Stimulated activated effector memory CD8-positive, alpha-beta T cell treated with anti-CD3 and anti-CD28 coated beads, Interleukin-12 subunit alpha, Interleukin-12 subunit beta, amount 100 ng/mL, for 72 hours (primary cell): ENCODE results near the gene NFKBIE.

Source experiments
- ATAC-seq: fragments of 150-1000 bp; cut with Tn5 transposase; 2 replicates; pipeline ENCODE4 v1.10.0; 2021
- DNase-seq, 2 donors: peaks; one replicate each; pipeline ENCODE4 v3.0.0; 2021 to 2022; ENCODE audit warnings: low spot score in 2 of 2
- H3K27ac Mint-ChIP-seq: one replicate; pipeline ENCODE4 v1.8.0; 2022; ENCODE audit warnings: mild to moderate bottlenecking, mixed read lengths
- H3K36me3 Mint-ChIP-seq: one replicate; pipeline ENCODE4 v1.8.0; 2022; ENCODE audit warnings: mild to moderate bottlenecking, mixed read lengths
- H3K4me1 Mint-ChIP-seq: one replicate; pipeline ENCODE4 v1.8.0; 2022; ENCODE audit warnings: mixed read lengths
- H3K4me3 Mint-ChIP-seq: one replicate; pipeline ENCODE4 v1.8.0; 2022; ENCODE audit warnings: mild to moderate bottlenecking, mixed read lengths
- H3K9me3 Mint-ChIP-seq: one replicate; pipeline ENCODE4 v1.8.0; 2022; ENCODE audit warnings: mixed read lengths

NFKBIE gene

DNA sequence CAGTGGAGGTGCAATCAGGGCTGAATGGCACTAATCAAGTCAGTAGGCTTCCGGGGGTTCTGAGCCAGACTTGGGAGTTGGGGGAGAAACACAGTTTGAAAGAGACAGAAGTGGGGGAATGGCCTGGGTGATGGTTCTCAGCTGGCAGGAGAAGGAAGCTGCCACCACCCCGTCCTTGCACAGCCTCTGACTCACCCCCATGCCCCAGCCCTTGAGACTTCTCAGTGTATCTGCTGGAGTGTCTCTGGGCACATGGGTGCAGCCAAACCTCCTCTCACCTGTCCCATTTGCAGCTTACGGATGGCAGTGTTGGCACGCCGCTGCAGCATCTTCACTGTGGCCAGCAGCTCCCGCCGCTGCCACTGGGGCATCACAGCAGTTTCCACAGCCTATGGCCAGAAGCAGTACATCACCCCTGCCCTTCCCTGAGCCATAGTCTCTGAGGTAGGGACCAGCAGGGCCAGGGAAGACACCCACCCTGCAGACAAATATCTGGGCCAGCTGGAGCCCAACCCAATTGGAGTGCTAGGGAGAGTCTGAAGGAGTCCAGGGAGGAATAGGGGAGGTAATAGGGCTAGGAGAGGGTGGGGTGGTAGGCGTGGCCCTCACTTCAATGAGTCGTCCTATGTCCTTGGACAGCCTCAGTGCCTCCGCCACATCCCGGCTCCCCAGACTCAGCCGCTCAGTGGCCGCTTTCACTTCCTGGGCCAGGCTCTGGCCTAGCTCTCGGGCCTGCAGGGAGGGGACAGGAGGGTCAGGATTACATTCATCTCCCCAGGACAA lies 36.6 kb upstream of the NFKBIE start:
- peaks cover 17% of the 10 kb centered on the region for H3K4me1 Mint-ChIP-seq
- H3K9me3 Mint-ChIP-seq: no peaks in the 10 kb centered on the region
- no peak overlapping the region for H3K27ac Mint-ChIP-seq
- ATAC-seq: no peak
- no peak overlapping the region for H3K4me3 Mint-ChIP-seq
- H3K36me3 Mint-ChIP-seq: peaks cover 56% of the 10 kb centered on the region
- DNase-seq: no peak

DNA sequence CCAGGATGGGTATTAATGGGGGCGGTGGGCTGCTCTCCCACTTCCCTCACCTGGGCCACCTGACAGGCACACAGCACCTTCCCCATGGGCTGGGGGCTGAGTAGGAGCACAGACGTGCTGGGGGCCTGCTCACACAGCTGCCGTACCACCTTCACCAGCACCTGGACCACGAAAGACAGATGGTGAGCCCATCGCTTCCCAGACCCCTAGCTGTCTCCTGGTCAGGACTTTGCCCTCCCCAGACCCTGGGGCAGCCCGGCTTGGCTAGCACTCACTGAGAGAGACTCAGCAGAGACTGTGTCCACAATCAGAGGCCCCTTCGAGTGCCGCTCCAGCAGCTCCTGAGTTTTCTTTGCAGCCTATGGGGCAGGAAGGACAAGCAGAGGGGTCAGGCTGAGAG lies 35.8 kb upstream of the NFKBIE start:
- no peaks in the 10 kb centered on the region for H3K9me3 Mint-ChIP-seq
- no peak overlapping the region for H3K27ac Mint-ChIP-seq
- no peak overlapping the region for H3K4me3 Mint-ChIP-seq
- peaks cover 23% of the 10 kb centered on the region for H3K4me1 Mint-ChIP-seq
- no peak for DNase-seq
- ATAC-seq: no peak
- H3K36me3 Mint-ChIP-seq: peaks cover 54% of the 10 kb centered on the region

DNA sequence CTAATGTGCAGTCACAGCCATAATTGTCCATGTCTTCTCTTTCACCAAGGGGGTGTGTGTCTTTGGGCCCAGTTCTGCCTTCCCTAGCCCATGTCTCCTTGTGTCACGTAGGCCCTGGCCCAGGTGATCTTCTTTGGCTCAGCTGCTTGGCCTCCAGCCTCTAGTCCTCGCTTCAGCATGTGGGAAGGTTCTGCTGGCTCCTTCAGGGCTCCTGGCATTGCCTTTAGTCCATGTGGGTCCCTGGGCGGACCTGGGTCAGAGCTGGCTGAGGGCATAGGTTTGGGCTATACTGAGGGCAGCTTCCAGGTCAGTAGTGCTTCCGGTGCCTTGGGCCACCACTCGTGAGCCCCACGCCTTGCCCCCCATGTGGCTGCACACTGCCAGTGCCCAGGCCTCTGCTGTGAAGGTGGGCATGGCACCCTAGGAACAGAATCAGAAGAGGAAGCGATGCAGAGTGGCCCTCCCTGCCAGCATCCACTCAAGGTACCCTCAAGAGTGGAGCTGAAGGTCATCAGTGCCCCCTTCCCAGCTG lies 35.0 kb upstream of the NFKBIE start:
- ATAC-seq (no peak), DNase-seq (no peak)
- Mint-ChIP-seq H3K4me1 (peaks cover 17% of the 10 kb centered on the region), H3K27ac (peak overlapping the region; percentile 54), H3K9me3 (no peaks in the 10 kb centered on the region), H3K36me3 (peaks cover 46% of the 10 kb centered on the region), H3K4me3 (no peak overlapping the region)

DNA sequence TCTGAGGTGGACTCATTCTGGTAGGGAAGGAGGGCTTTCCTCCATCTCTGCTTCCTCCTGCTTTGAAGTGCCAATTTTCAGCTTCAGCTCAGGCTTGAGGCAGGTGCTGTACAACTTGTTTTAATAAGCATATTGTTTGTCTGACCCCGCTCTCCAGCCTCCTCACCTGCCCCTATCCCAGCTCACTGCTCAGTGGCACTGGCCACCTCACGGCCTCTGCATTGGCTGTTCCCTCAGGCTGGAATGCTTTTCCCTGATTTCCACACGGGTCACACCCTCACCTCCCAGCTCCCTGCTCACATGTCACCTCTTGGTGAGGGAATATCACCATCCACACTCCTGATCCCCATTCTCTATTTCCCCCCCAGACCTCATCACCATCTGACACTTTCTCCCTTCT lies 33.5 kb upstream of the NFKBIE start:
- DNase-seq (no peak), ATAC-seq (no peak)
- Mint-ChIP-seq H3K36me3 (peaks cover 34% of the 10 kb centered on the region), H3K4me3 (no peak overlapping the region), H3K4me1 (peaks cover 15% of the 10 kb centered on the region), H3K27ac (no peak overlapping the region), H3K9me3 (no peaks in the 10 kb centered on the region)

DNA sequence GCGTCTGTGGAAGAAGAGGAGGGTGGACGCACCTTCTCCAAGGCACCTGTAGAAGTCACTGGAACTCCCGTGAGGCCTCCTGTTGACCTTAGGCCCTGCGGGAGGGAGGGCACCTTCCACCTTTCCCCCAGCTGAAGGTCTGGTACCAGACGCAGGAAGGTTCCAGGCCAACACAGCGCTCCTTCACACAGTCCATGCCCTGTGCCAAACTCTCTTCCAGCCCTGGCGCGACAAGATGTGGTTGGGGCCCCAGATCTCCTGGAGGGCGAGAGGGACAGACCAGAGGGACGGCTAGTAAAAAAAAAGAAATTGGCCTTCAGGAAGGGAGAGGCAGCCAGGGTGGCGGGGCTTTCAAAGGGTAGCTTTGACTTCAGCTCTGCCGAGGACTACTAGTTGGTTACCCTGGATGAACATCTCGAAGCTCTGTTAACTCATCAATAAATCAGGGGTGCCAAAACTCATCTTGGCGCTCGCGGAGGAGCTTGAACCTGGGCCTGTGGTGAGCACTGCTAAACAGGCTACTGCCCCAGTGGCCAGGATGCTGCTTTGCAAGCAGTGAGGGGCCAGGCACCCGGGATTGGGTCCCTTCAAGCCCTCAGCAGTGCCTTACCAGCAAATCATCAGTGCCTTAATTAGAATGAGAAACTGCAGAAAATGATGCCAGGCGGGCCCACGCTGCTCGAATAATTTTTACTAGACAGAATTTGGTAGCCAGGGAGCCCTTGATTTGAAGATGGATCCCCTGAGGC lies 32.9 kb upstream of the NFKBIE start:
- Mint-ChIP-seq H3K4me1 (peaks cover 15% of the 10 kb centered on the region), H3K36me3 (peaks cover 28% of the 10 kb centered on the region), H3K4me3 (peak overlapping the region; percentile 50), H3K9me3 (no peaks in the 10 kb centered on the region), H3K27ac (no peak overlapping the region)
- DNase-seq: no peak
- ATAC-seq: no peak

DNA sequence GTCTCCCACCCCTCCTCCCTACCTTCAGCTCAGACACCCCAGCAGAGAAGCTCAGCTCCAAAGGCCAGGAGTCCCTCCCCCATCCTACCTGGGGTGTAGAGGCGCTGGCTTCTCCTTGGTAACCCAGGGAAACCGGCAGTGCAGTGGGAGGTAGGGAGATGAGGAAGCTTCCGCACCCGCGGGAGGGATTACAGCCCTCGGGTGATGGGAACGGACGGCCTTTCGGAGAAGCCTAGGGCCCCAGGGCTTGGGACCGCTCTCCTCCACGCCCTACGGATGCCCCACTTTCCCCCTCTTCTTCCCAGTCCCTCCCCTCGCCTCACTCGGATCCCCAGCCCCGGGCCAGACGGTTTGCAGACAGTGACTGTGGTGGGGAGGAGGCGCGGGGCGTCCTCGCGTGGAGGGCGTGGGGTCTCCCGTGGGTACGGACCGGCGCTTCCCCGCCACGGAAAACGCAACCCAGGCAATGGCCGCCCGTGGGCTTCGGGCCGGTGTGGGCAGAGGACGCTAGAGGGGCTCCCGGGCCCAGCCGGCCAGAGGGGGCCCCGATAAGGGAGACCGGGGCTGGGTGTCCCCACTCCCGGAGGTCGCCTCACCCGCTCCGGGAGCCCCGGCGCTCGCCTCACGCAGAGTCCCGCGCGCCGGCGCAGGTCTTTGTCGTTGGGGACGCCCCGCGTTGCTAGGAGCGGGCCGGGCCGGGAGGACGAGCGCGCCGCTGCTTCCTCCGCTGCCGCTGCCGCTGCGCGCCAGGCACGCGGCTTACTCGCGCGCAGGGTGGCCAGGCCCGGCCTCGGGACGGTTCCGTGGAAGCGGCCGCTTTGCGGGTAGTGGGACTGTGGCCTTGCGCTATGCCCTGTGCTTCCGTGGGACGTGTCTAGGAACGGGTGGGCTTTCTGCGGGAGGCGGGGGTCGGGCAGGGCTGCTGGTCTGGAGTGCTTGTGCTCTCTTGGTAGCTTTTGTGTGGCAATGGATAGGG lies 32.0 kb upstream of the NFKBIE start:
- DNase-seq (peak in 1 of 2 donors; percentile 28), ATAC-seq (peak; percentile 81)
- Mint-ChIP-seq H3K27ac (no peak overlapping the region), H3K36me3 (peaks cover 26% of the 10 kb centered on the region), H3K9me3 (no peaks in the 10 kb centered on the region), H3K4me1 (peaks cover 15% of the 10 kb centered on the region), H3K4me3 (peak overlapping the region; percentile 50)

DNA sequence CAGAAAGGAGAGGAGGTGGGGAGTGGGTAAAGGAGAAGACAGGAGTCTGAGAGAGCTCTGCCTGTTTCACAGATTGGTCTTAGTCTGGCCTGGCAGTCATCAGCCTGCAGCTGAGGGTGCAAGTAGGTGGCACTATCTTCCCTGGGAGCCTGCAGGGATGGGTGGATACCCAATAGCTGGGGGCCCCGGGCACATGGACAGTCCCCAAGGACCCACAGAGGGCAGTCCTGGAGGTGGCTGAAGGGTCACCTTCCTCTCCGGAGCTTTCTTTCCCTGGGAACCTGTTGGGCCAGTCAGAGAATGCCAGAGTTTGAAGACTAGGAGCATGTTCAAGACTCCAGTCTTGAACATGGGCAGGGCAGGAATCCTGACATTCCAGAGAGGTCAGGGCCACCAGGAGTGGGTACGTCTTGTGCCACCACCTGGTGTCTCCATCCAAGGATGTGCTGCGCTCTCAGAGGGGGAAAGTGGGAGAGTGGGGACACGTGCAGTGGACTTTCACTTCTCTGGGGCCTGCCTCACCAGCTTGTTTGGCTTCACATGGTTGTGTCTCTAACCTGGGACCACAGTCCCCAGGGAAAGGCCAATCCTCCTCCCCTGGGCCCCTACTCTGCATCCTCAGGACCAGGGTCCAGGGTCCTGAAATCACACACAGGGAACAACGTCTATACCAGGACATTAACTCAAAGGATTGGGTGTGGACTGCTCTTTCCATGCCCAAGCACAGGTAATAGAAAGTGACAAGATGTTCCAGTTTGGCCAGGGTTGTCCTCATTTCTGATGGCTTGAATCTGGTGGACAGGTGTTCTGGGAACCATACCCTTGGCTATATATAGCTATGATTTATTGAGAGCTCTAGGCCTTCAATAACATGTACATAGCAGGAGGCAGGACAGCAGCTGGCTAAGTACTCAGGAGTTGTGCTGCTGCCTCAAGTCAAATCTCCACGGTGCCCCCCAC lies 29.8 kb upstream of the NFKBIE start:
- ATAC-seq (no peak), DNase-seq (no peak)
- H3K4me3 Mint-ChIP-seq: no peak overlapping the region
- peaks cover 15% of the 10 kb centered on the region for H3K4me1 Mint-ChIP-seq
- H3K9me3 Mint-ChIP-seq: no peaks in the 10 kb centered on the region
- H3K27ac Mint-ChIP-seq: no peak overlapping the region
- H3K36me3 Mint-ChIP-seq: peaks cover 8% of the 10 kb centered on the region

DNA sequence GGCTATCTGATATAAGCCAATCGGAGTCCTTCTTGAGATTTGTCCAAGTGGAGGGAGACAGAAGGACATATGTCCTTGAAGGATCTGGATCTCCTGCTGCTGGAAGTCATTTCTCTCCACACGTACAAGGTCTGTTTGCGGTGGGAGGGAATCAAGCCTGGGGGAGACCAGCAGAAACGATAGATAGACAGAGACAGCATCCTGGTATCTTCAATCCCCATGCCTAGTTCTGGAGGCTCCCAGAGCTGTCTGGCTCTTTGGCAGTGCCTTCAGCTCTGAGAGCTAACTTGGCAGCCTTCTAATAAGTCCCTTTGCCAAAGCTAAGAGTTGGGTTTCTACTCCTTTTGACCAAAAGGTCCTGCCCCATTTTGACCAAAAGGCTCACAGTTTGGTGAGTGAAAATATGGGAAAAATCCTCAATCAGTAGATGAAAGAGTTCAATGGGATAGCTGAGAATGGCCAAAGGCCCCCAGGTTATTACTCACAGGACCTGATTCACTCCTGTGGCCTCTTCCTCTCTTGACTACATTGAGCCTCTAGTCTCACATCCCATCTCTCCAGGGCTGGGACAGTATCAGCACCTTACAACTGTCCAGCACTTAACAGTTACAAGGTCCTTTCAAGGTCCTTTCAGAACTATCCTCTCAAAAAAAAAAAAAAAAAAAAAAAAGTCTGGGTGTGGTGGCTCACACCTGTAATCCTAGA lies 27.5 kb upstream of the NFKBIE start:
- H3K27ac Mint-ChIP-seq: no peak overlapping the region

DNA sequence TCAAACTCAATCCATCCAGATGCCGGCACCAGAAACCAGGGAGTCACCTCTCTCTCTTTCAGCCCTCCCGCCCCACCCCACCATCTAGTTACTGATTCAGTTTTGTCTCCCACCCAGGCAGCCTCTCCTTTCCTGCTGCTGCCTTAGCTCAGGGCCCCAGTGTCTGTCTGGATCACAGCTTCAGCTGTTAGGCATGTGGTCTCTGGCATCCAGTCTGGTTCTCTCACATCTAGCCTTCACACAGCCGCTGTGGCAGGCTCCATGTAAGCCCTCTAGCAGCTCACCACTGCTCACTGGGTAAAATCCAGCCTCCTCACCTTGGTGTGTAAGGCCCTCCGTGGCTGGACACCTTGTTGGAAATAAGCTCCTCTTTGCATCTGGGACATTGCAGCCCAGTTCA lies 26.5 kb upstream of the NFKBIE start:
- Mint-ChIP-seq H3K4me1 (peaks cover 6% of the 10 kb centered on the region), H3K4me3 (no peak overlapping the region), H3K36me3 (peaks cover 5% of the 10 kb centered on the region), H3K27ac (no peak overlapping the region), H3K9me3 (no peaks in the 10 kb centered on the region)
- ATAC-seq: no peak
- DNase-seq: no peak

More for the DNA sequence above, 27.5 kb upstream of the NFKBIE start:
- peaks cover 5% of the 10 kb centered on the region for H3K36me3 Mint-ChIP-seq
- H3K9me3 Mint-ChIP-seq: no peaks in the 10 kb centered on the region
- ATAC-seq (no peak), DNase-seq (no peak)
- peaks cover 10% of the 10 kb centered on the region for H3K4me1 Mint-ChIP-seq
- no peak overlapping the region for H3K4me3 Mint-ChIP-seq

DNA sequence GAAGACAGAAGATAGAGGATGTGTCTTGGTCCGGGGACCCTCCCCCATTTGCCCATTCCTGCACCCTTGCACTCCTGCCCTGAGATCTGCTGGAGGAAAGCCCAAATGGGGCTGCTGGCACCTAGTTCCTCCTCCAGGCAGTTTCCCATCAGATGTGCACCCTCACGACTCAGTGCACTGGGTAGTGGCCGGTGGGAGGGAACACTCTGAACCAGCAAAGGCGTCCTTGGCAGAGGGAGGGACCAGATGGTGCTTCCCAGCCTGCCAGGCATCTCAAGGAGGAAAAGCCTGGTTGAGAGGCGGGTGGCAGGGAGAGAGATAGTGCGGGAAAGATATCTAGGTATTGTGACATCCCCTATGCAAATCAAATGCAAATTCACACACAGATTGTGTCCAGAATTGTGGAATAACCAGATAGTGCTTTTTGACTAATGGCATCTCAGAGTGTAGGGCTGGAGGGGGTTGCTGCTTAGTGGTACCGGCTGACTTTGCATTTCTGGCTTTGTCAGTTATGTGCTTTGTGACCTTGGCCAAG lies 24.4 kb upstream of the NFKBIE start:
- Mint-ChIP-seq H3K4me3 (no peak overlapping the region), H3K4me1 (no peaks in the 10 kb centered on the region), H3K36me3 (peaks cover 5% of the 10 kb centered on the region), H3K27ac (no peak overlapping the region), H3K9me3 (no peaks in the 10 kb centered on the region)
- DNase-seq (no peak), ATAC-seq (no peak)

DNA sequence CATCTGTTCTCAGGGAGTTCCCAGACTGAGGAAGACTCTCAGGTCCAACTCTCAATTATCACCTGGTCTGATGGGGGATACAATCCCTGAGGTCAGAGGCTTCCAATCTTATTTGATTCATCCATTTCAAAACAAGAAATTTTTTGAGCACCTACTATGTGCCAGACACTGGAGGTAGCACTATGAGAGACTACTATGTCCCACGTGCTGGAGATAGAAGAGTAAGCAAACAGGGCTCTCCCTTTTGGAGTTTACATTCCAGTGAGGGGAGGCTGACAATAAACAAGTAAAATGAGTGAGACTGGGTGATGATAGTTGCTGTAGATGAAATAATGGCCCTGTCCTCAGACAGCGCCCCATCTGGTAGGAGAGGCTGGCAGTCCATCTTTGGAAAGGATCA lies 21.4 kb upstream of the NFKBIE start:
- ATAC-seq: no peak
- no peaks in the 10 kb centered on the region for H3K4me1 Mint-ChIP-seq

DNA sequence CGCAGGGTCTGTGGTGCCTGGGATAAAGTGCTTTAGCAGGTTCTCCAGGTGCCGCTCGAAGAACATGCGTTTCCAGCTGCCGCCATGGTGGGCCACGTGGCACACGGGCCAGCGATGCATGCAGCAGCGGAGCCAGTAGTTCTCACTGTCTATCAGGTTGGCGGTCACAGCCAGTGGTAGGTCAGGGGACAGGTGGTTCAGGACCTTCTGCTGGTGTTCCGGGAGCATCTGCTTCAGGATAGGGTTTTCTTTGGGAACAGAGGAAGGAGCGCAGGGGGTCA lies 20.9 kb upstream of the NFKBIE start:
- DNase-seq (no peak), ATAC-seq (no peak)
- no peaks in the 10 kb centered on the region for H3K4me1 Mint-ChIP-seq
- no peak overlapping the region for H3K27ac Mint-ChIP-seq
- H3K4me3 Mint-ChIP-seq: no peak overlapping the region
- peaks cover 5% of the 10 kb centered on the region for H3K36me3 Mint-ChIP-seq
- H3K9me3 Mint-ChIP-seq: no peaks in the 10 kb centered on the region

More for the DNA sequence above, 21.4 kb upstream of the NFKBIE start:
- no peak for DNase-seq
- Mint-ChIP-seq H3K9me3 (no peaks in the 10 kb centered on the region), H3K4me3 (no peak overlapping the region), H3K27ac (no peak overlapping the region), H3K36me3 (peaks cover 5% of the 10 kb centered on the region)

DNA sequence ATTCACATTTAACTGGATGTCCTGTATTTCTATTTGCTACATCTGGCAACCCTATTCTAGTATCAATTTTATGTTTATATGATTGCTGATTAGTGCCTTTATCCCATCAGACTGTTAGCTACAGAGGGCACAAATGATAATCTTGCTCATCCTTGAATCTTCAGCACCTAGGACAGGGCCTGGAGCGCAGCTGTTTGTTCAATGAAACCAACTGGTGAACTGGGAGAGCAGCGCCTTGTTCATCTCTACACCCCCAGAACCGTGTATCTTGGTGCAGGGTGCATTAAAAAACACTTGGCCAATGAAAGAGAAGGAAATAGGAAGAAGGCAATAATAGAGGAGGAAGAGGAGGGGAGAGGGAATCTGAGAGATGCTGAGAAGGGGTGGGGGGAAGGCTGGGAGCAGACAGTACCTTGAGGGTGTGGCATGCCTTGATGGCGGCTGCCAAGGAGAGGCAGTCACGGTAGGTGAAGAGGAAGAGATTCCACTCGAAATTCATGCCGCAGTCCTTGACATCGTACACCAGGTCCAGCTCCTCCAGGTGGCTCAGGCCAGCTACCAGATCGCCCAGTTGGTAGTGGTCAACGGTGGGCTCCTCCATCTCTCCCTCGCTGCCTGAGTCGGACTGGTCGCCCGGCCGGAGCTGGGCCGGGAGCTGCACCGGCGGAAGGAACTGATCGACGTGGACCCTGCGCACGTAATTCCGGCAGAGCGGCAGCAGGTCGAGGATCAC lies 20.4 kb upstream of the NFKBIE start:
- no peak for DNase-seq
- no peak overlapping the region for H3K4me3 Mint-ChIP-seq
- H3K4me1 Mint-ChIP-seq: no peaks in the 10 kb centered on the region
- no peaks in the 10 kb centered on the region for H3K9me3 Mint-ChIP-seq
- no peak overlapping the region for H3K27ac Mint-ChIP-seq
- no peak for ATAC-seq
- peaks cover 5% of the 10 kb centered on the region for H3K36me3 Mint-ChIP-seq
